HCT116 (cell line): ENCODE results near the gene CIRBP. TPM values are rescaled to one million over a fixed set of nuclear protein-coding genes. Genes with fewer than 3 reads are reported as not detected.

Experiments used
- ATAC-seq: fragments of 200-7000 bp; cut with Tn5 transposase; 2 replicates; pipeline ENCODE4 v1.9.1; 2020; ENCODE audit warnings: mild to moderate bottlenecking, moderate library complexity
- BruUV-seq: library from RNA; stranded (reverse); fragments of 400-500 nt; replicated peaks from 2 replicates; lab custom pipeline; 2021; lab: Mats Ljungman, UMichigan
- CTCF ChIA-PET: fragments of 300-600 bp; sonication (Branson Sonifier 250); formaldehyde crosslinking; loops from one replicate; lab custom pipeline; 2021; ENCODE audit warnings: antibody characterized with exemption; lab: Charles Lee
- POLR2A ChIA-PET: fragments of 300-600, 350-600 bp; sonication (Branson Sonifier 250); formaldehyde crosslinking; loops from one replicate; lab custom pipeline; 2021; ENCODE audit warnings: antibody characterized with exemption; lab: Charles Lee
- RAD21 ChIA-PET, 2 experiments: fragments of 300-600 bp; sonication (Branson Sonifier 250); formaldehyde crosslinking; loops; one replicate each; lab custom pipeline; 2023; ENCODE audit warnings: low total read pairs in 2 of 2; ENCODE audit not compliant: uncharacterized antibody in 2 of 2, unreplicated experiment in 2 of 2, low non-redundant PET in 1 of 2; lab: Charles Lee
- DNase-seq: peaks from one replicate; pipeline ENCODE4 v3.0.0-alpha.2; 2010; ENCODE audit warnings: low read depth, low spot score
- H2AFZ ChIP-seq: fragments of 200-600 bp; shearing (Covaris generic), sonication (generic); 2 replicates; pipeline ENCODE4 v1.6.1; 2017; ENCODE audit warnings: low read depth, mixed run types, mixed read lengths, antibody characterized with exemption, low read length; ENCODE audit not compliant: poor library complexity, severe bottlenecking
- H3K27ac ChIP-seq: 2 replicates; pipeline ENCODE4 v1.5.1; 2012; ENCODE audit warnings: low read depth, low read length
- H3K27me3 ChIP-seq: fragments of 200-600 bp; sonication (generic); 2 replicates; pipeline ENCODE4 v1.6.1; 2016; ENCODE audit warnings: mixed run types, low read length, mixed read lengths; ENCODE audit not compliant: insufficient read depth
- H3K36me3 ChIP-seq, 2 experiments: fragments of 200-500 bp in 1 of 2; fragments of 200-600 bp in 1 of 2; sonication (Bioruptor generic) in 1 of 2; sonication (generic) in 1 of 2; 2 replicates each; pipeline versions ENCODE4 v1.5.1 to v1.6.1; 2014 to 2016; ENCODE audit warnings: low read length in 2 of 2, inconsistent platforms in 1 of 2, mixed read lengths in 1 of 2, mixed run types in 1 of 2; ENCODE audit not compliant: insufficient read depth in 2 of 2, control insufficient read depth in 1 of 2
- H3K4me1 ChIP-seq, 2 experiments: fragments of 200-600 bp in 1 of 2; sonication (generic) in 1 of 2; 2 replicates each; pipeline versions ENCODE4 v1.5.1 to v1.6.1; 2012 to 2017; ENCODE audit warnings: low read length in 2 of 2, inconsistent platforms in 1 of 2, mild to moderate bottlenecking in 1 of 2, mixed read lengths in 1 of 2, mixed run types in 1 of 2, moderate library complexity in 1 of 2; ENCODE audit not compliant: insufficient read depth in 2 of 2, control insufficient read depth in 1 of 2
- H3K4me2 ChIP-seq: fragments of 200-600 bp; sonication (generic); 2 replicates; pipeline ENCODE4 v1.6.1; 2017; ENCODE audit warnings: mixed run types, low read length, mixed read lengths
- H3K4me3 ChIP-seq, 2 experiments: fragments of 200-600 bp in 1 of 2; sonication (generic) in 1 of 2; replicated peaks in 1 of 2; 2 replicates each; pipeline ENCODE4 v1.5.1; 2011 to 2016; ENCODE audit warnings: low read length in 2 of 2, control low read depth in 1 of 2, low read depth in 1 of 2, mild to moderate bottlenecking in 1 of 2, mixed read lengths in 1 of 2, mixed run types in 1 of 2
- H3K79me2 ChIP-seq: fragments of 200-600 bp; sonication (generic); 2 replicates; pipeline ENCODE4 v1.6.1; 2017; ENCODE audit warnings: mild to moderate bottlenecking, mixed run types, low read length, moderate library complexity, mixed read lengths; ENCODE audit not compliant: insufficient read depth
- H3K9ac ChIP-seq: fragments of 200-600 bp; sonication (generic); 2 replicates; pipeline ENCODE4 v1.6.1; 2016; ENCODE audit warnings: low read length, mixed read lengths
- H3K9me2 ChIP-seq: fragments of 200-600 bp; sonication (generic), shearing (Covaris generic); 2 replicates; pipeline ENCODE4 v1.6.1; 2017; ENCODE audit warnings: mixed run types, mild to moderate bottlenecking, moderate library complexity; ENCODE audit not compliant: insufficient read depth
- H3K9me3 ChIP-seq, 2 experiments: fragments of 200-500 bp in 1 of 2; fragments of 200-600 bp in 1 of 2; sonication (Bioruptor generic) in 1 of 2; sonication (generic) in 1 of 2; 2 replicates each; pipeline ENCODE4 v1.6.1; 2014 to 2017; ENCODE audit warnings: low read length in 2 of 2, mixed read lengths in 2 of 2, inconsistent platforms in 1 of 2, low read depth in 1 of 2, mild to moderate bottlenecking in 1 of 2, mixed run types in 1 of 2, moderate library complexity in 1 of 2; ENCODE audit not compliant: control insufficient read depth in 1 of 2, insufficient read depth in 1 of 2
- H4K20me1 ChIP-seq: fragments of 200-600 bp; sonication (generic), shearing (Covaris generic); 2 replicates; pipeline ENCODE4 v1.6.1; 2017; ENCODE audit warnings: mixed run types, mild to moderate bottlenecking, moderate library complexity; ENCODE audit not compliant: insufficient read depth
- intact Hi-C: fragments of 100-400 bp; cut with micrococcal nuclease; formaldehyde crosslinking; loops from 2 replicates; pipeline ENCODE4 v1.10.0; 2022
- total RNA-seq: library from RNA; stranded (reverse); gene quantifications from one replicate; pipeline ENCODE4 v1.2.1, GENCODE V29; 2021; ENCODE audit not compliant: unreplicated experiment
- TF ChIP-seq, protein P1 (sequence below), 3 experiments: fragments of 200-600 bp in 1 of 3; sonication (generic) in 1 of 3; IDR thresholded peaks in 2 of 3; conservative IDR thresholded peaks in 1 of 3; 2 replicates each; pipeline ENCODE4 v1.5.1; 2012 to 2017; ENCODE audit warnings: low read depth in 2 of 3, low read length in 2 of 3, antibody characterized with exemption in 1 of 3, borderline replicate concordance in 1 of 3, control low read depth in 1 of 3, mild to moderate bottlenecking in 1 of 3, mixed read lengths in 1 of 3, mixed run types in 1 of 3, moderate library complexity in 1 of 3; ENCODE audit not compliant: insufficient read depth in 1 of 3
- TF ChIP-seq, protein P2 (sequence below): IDR thresholded peaks from 2 replicates; pipeline ENCODE4 v1.6.1; 2012; ENCODE audit warnings: low read depth

The CIRBP gene
- total RNA-seq, 1 experiment from 2014 or later = 276 TPM

- ChIA-PET RAD21 (no interaction called here), POLR2A (no interaction called here), CTCF (no interaction called here)
- peaks cover 0 to 12% of the 10 kb centered on the region in 2 experiments; a peak in 3 of 4 replicates for H3K36me3 ChIP-seq
- no TSS peak for BruUV-seq
- no peak overlapping the region for H3K4me3 ChIP-seq
- TF ChIP-seq, protein P1, sequence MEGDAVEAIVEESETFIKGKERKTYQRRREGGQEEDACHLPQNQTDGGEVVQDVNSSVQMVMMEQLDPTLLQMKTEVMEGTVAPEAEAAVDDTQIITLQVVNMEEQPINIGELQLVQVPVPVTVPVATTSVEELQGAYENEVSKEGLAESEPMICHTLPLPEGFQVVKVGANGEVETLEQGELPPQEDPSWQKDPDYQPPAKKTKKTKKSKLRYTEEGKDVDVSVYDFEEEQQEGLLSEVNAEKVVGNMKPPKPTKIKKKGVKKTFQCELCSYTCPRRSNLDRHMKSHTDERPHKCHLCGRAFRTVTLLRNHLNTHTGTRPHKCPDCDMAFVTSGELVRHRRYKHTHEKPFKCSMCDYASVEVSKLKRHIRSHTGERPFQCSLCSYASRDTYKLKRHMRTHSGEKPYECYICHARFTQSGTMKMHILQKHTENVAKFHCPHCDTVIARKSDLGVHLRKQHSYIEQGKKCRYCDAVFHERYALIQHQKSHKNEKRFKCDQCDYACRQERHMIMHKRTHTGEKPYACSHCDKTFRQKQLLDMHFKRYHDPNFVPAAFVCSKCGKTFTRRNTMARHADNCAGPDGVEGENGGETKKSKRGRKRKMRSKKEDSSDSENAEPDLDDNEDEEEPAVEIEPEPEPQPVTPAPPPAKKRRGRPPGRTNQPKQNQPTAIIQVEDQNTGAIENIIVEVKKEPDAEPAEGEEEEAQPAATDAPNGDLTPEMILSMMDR (IDR thresholded peaks at IDR 0.05 in 2 of 3, conservative IDR thresholded peaks at IDR 0.05 in 1 of 3; ENCODE audit: borderline replicate concordance in 1 of 3, insufficient read depth in 1 of 3, low read depth in 2 of 3, low read length in 2 of 3) = no peak
- TF ChIP-seq, protein P2, sequence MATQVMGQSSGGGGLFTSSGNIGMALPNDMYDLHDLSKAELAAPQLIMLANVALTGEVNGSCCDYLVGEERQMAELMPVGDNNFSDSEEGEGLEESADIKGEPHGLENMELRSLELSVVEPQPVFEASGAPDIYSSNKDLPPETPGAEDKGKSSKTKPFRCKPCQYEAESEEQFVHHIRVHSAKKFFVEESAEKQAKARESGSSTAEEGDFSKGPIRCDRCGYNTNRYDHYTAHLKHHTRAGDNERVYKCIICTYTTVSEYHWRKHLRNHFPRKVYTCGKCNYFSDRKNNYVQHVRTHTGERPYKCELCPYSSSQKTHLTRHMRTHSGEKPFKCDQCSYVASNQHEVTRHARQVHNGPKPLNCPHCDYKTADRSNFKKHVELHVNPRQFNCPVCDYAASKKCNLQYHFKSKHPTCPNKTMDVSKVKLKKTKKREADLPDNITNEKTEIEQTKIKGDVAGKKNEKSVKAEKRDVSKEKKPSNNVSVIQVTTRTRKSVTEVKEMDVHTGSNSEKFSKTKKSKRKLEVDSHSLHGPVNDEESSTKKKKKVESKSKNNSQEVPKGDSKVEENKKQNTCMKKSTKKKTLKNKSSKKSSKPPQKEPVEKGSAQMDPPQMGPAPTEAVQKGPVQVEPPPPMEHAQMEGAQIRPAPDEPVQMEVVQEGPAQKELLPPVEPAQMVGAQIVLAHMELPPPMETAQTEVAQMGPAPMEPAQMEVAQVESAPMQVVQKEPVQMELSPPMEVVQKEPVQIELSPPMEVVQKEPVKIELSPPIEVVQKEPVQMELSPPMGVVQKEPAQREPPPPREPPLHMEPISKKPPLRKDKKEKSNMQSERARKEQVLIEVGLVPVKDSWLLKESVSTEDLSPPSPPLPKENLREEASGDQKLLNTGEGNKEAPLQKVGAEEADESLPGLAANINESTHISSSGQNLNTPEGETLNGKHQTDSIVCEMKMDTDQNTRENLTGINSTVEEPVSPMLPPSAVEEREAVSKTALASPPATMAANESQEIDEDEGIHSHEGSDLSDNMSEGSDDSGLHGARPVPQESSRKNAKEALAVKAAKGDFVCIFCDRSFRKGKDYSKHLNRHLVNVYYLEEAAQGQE = no peak
- H3K27ac ChIP-seq = no peak overlapping the region; the same call in 1 of the 2 replicates
- no peaks in the 10 kb centered on the region for H3K9me2 ChIP-seq
- no peak overlapping the region for H2AFZ ChIP-seq
- no peaks in the 10 kb centered on the region for H3K27me3 ChIP-seq
- intact Hi-C loops = no loop called here
- no peaks in the 10 kb centered on the region; the same call in 1 of the 2 replicates for H3K79me2 ChIP-seq
- H3K4me2 ChIP-seq = no peak overlapping the region
- H3K9me3 ChIP-seq = no peaks in the 10 kb centered on the region
- DNase-seq = no peak
- no peaks in the 10 kb centered on the region for H4K20me1 ChIP-seq
- H3K9ac ChIP-seq = no peak overlapping the region
- peaks cover 17 to 40% of the 10 kb centered on the region in 2 experiments for H3K4me1 ChIP-seq
- ATAC-seq = no peak
Measured at GRCh38 chr19:1229056-1229923, 39.8 kb upstream of the CIRBP start.
